ENCODE results near the gene PTK7.
A peak's percentile ranks its signal among the peaks of the same experiment; 100 is the strongest.

Gene PTK7

GRCh38 chr6:43176423-43176786 lies 100.3 kb downstream of the PTK7 start:
- Mint-ChIP-seq H3K27me3 (ENCODE audit: low read depth) (peaks cover 4% of the 10 kb centered on the region), H3K4me1 (peaks cover 39% of the 10 kb centered on the region), H3K27ac (no peak overlapping the region), H3K4me3 (no peak overlapping the region), H3K36me3 (ENCODE audit: low read depth) (peaks cover 29% of the 10 kb centered on the region), H3K9me3 (no peaks in the 10 kb centered on the region)
- TF ChIP-seq, protein P1, sequence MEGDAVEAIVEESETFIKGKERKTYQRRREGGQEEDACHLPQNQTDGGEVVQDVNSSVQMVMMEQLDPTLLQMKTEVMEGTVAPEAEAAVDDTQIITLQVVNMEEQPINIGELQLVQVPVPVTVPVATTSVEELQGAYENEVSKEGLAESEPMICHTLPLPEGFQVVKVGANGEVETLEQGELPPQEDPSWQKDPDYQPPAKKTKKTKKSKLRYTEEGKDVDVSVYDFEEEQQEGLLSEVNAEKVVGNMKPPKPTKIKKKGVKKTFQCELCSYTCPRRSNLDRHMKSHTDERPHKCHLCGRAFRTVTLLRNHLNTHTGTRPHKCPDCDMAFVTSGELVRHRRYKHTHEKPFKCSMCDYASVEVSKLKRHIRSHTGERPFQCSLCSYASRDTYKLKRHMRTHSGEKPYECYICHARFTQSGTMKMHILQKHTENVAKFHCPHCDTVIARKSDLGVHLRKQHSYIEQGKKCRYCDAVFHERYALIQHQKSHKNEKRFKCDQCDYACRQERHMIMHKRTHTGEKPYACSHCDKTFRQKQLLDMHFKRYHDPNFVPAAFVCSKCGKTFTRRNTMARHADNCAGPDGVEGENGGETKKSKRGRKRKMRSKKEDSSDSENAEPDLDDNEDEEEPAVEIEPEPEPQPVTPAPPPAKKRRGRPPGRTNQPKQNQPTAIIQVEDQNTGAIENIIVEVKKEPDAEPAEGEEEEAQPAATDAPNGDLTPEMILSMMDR (IDR thresholded peaks at IDR 0.05; ENCODE audit: unreplicated experiment in 3 of 3): no peak

GRCh38 chr6:43178150-43178549 lies 102.0 kb downstream of the PTK7 start:
- Mint-ChIP-seq H3K36me3 (ENCODE audit: low read depth) (peaks cover 29% of the 10 kb centered on the region), H3K4me1 (peaks cover 41% of the 10 kb centered on the region), H3K9me3 (no peaks in the 10 kb centered on the region), H3K4me3 (no peak overlapping the region), H3K27me3 (ENCODE audit: low read depth) (no peaks in the 10 kb centered on the region), H3K27ac (peak overlapping the region in 2 of 3 experiments; percentile 37 to 45)
- TF ChIP-seq, protein P1 (IDR thresholded peaks at IDR 0.05; ENCODE audit: unreplicated experiment in 3 of 3): no peak

DNA sequence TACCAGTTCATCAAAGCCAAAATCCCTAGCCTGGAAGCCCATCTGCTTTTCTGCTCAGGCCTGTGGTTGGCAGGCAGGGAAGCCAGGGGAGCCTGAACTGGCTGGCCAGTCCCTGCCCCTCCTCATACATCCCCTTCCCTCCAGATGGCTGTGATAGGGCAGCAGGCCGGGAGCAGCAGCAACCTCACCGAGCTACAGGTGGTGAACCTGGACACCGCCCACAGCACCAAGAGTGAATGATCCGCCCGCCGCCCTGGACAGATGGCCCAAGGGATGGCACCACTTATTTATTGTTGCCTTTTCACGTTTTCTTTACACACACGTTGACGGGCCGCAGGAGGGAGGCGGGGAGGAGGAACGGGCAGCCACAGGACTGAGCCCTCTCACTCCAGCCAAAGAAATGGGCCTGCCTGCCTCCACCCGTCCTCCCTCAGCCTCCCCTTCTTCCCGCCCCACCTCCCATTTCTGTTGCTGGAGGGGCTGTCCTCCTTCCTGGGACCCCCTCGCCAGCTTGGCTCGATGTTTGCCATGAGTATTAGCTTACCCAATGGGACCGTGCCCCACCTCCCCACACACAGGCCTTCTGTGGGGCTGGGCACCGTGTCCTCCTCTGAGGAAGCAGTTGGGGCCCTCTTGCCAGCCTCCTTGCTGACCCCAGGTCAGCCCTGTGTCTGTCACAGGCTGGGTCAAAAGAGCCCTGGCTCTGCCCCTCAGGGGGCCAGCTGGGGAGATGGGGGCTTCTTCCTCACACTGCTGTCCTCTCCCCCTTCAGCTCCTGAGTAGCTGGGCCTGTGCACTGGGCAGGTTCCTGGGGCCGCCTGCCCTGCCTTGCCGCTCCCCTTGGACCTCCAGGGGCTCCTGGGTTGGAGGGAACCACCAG lies 103.1 kb downstream of the PTK7 start:
- Mint-ChIP-seq H3K4me3 (no peak overlapping the region), H3K9me3 (no peaks in the 10 kb centered on the region), H3K4me1 (peaks cover 39% of the 10 kb centered on the region), H3K27me3 (ENCODE audit: low read depth) (no peaks in the 10 kb centered on the region), H3K36me3 (ENCODE audit: low read depth) (peaks cover 31% of the 10 kb centered on the region), H3K27ac (peak overlapping the region in 1 of 3 experiments; percentile 45)
- TF ChIP-seq, protein P1 (IDR thresholded peaks at IDR 0.05; ENCODE audit: unreplicated experiment in 3 of 3): no peak

DNA sequence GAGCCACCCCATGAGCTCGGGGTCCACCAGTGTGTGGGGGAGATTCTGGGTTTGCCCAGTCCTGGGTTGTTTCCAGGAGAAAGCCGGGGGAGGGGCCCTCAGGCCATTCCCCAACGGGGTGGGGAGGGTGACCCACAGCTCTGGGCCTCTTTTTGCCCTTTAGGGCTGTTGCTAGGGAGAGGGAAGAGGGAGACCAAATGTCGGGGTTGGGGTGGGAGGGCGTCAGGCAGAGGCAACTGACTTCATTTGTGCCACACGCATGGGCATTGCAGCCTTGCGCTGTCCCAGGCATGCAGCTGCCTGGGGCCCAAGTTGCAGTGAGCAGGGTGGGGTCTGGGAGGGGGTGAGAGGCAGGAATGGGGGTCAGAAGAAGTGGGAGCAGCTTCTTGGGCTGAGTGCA lies 103.9 kb downstream of the PTK7 start:
- Mint-ChIP-seq H3K27me3 (ENCODE audit: low read depth) (no peaks in the 10 kb centered on the region), H3K4me1 (peaks cover 34% of the 10 kb centered on the region), H3K4me3 (peak overlapping the region in 1 of 3 experiments; percentile 88), H3K36me3 (ENCODE audit: low read depth) (peaks cover 29% of the 10 kb centered on the region), H3K27ac (peak overlapping the region in 2 of 3 experiments; percentile 89 to 91), H3K9me3 (no peaks in the 10 kb centered on the region)
- TF ChIP-seq, protein P1 (IDR thresholded peaks at IDR 0.05; ENCODE audit: unreplicated experiment in 3 of 3): no peak

- Mint-ChIP-seq H3K4me1 (peaks cover 32% of the 10 kb centered on the region), H3K36me3 (ENCODE audit: low read depth) (peaks cover 29% of the 10 kb centered on the region), H3K9me3 (no peaks in the 10 kb centered on the region), H3K27ac (peak overlapping the region; percentile 83 to 91 (median 89)), H3K27me3 (ENCODE audit: low read depth) (no peaks in the 10 kb centered on the region), H3K4me3 (peak overlapping the region; percentile 88 to 96 (median 90))
- TF ChIP-seq, protein P1 (IDR thresholded peaks at IDR 0.05; ENCODE audit: unreplicated experiment in 3 of 3): no peak
Observed at GRCh38 chr6:43180985-43181384, 104.9 kb downstream of the PTK7 start.

- Mint-ChIP-seq H3K4me3 (peak overlapping the region; percentile 88 to 96 (median 90)), H3K27me3 (ENCODE audit: low read depth) (no peaks in the 10 kb centered on the region), H3K4me1 (peaks cover 32% of the 10 kb centered on the region), H3K9me3 (no peaks in the 10 kb centered on the region), H3K36me3 (ENCODE audit: low read depth) (peaks cover 29% of the 10 kb centered on the region), H3K27ac (peak overlapping the region; percentile 83 to 91 (median 89))
- TF ChIP-seq, protein P1 (IDR thresholded peaks at IDR 0.05; ENCODE audit: unreplicated experiment in 3 of 3): no peak
Observed at GRCh38 chr6:43181621-43181941, 105.5 kb downstream of the PTK7 start.
